ENCODE results near the gene CARD9.
A peak's percentile ranks its signal among the peaks of the same experiment; 100 is the strongest.
"Not testable (repeated sequence)": the region's sequence is repeated elsewhere in the genome, so short reads cannot be mapped to it uniquely, and the experiment has no call there.

Gene CARD9

GRCh38 chr9:136363106-136363948 lies 10.1 kb downstream of the CARD9 start, which contains the start of gene DNLZ:
TSS of gene DNLZ (minus strand) at chr9:136363744. CDS start at chr9:136363714, 30 bp downstream.
- peak; percentile 94 for DNase-seq

GRCh38 chr9:136362450-136362784 lies 11.1 kb downstream of the CARD9 start:
- no peak for DNase-seq

- DNase-seq = no peak
Measured at GRCh38 chr9:136361754-136362449, 11.6 kb downstream of the CARD9 start.

- DNase-seq = no peak
Measured at GRCh38 chr9:136361047-136361753, 12.3 kb downstream of the CARD9 start.

- no peak for DNase-seq
Measured at GRCh38 chr9:136359774-136360718, 13.4 kb downstream of the CARD9 start.

GRCh38 chr9:136358888-136359287 lies 14.6 kb downstream of the CARD9 start:
- no peak for DNase-seq

- DNase-seq = no peak
Measured at GRCh38 chr9:136358016-136358415, 15.5 kb downstream of the CARD9 start.

- no peak for DNase-seq
Measured at GRCh38 chr9:136357202-136357725, 16.2 kb downstream of the CARD9 start.

- no peak for DNase-seq
Measured at GRCh38 chr9:136355616-136356557, 17.6 kb downstream of the CARD9 start.

- no peak for DNase-seq
Measured at GRCh38 chr9:136354592-136355085, 18.8 kb downstream of the CARD9 start.

GRCh38 chr9:136353757-136354488 lies 19.5 kb downstream of the CARD9 start:
- DNase-seq = no peak

- DNase-seq = no peak
Measured at GRCh38 chr9:136353088-136353487, 20.4 kb downstream of the CARD9 start.

- no peak for DNase-seq
Measured at GRCh38 chr9:136352682-136353081, 20.8 kb downstream of the CARD9 start.

GRCh38 chr9:136351868-136352267 lies 21.6 kb downstream of the CARD9 start:
- DNase-seq = not testable (repeated sequence)

GRCh38 chr9:136351252-136351800 lies 22.1 kb downstream of the CARD9 start:
- DNase-seq = no peak

- no peak for DNase-seq
Measured at GRCh38 chr9:136349546-136349945, 23.9 kb downstream of the CARD9 start.

- DNase-seq = no peak
Measured at GRCh38 chr9:136348691-136349090, 24.8 kb downstream of the CARD9 start.

GRCh38 chr9:136347472-136348256 lies 25.8 kb downstream of the CARD9 start:
- no peak for DNase-seq

GRCh38 chr9:136346927-136347465 lies 26.5 kb downstream of the CARD9 start:
- DNase-seq = no peak
